Thyroid gland (tissue), 4 donors: ENCODE data around the gene CPNE4. TPM values are rescaled to one million over a fixed set of nuclear protein-coding genes. Genes with fewer than 3 reads are reported as not detected.

Experiments
- DNase-seq, 2 donors: peaks; one replicate each; pipeline ENCODE4 v3.0.0-alpha.2; 2019
- H3K27ac ChIP-seq, 3 donors: fragments of 200-600 bp; sonication (generic); 1 replicate in 2 of 3; 2 replicates in 1 of 3; pipeline ENCODE4 v1.5.1; 2016 to 2019; ENCODE audit warnings: mild to moderate bottlenecking in 1 of 3, moderate library complexity in 1 of 3
- H3K27me3 ChIP-seq: fragments of 200-600 bp; sonication (generic); one replicate; pipeline ENCODE4 v1.5.1; 2019
- H3K36me3 ChIP-seq, 2 donors: fragments of 200-600 bp; sonication (generic); one replicate each; pipeline ENCODE4 v1.5.1; 2016 to 2019
- H3K4me1 ChIP-seq, 2 donors: fragments of 200-600 bp; sonication (generic); one replicate each; pipeline ENCODE4 v1.5.1; 2017 to 2019
- H3K4me3 ChIP-seq, 3 donors: fragments of 200-600 bp; sonication (generic); replicated peaks in 1 of 3; 1 replicate in 2 of 3; 2 replicates in 1 of 3; pipeline ENCODE4 v1.5.1; 2016; ENCODE audit warnings: mild to moderate bottlenecking in 1 of 3
- H3K9me3 ChIP-seq: fragments of 200-600 bp; sonication (generic); one replicate; pipeline ENCODE4 v1.5.1; 2017
- POLR2A ChIP-seq, 2 donors: fragments of 450-650 bp; IDR thresholded peaks; one replicate each; pipeline ENCODE4 v1.6.1; 2017; ENCODE audit warnings: antibody characterized with exemption in 2 of 2, mild to moderate bottlenecking in 2 of 2, moderate library complexity in 1 of 2
- WGBS, 2 donors: methylation state at CpG; one replicate each; pipeline ENCODE4 v1.1.5; 2017; 5-methylcytosine and 5-hydroxymethylcytosine counted together
- intact Hi-C: fragments of 100-400 bp; cut with DNase I; formaldehyde crosslinking; loops from one replicate; pipeline ENCODE4 v1.15.1; 2023
- total RNA-seq, 4 donors: library from RNA; depleted of rRNA; stranded (reverse); fragments of >200 nt; gene quantifications; one replicate each; pipeline ENCODE4 v1.2.3, GENCODE V29; 2016
- TF ChIP-seq, protein P1 (sequence below), 6 experiments: fragments of 200-600 bp in 3 of 6; fragments of 450-650 bp in 3 of 6; sonication (generic) in 3 of 6; IDR thresholded peaks; one replicate each; pipeline ENCODE4 v1.5.1; 2016 to 2019; ENCODE audit warnings: antibody characterized with exemption in 6 of 6, mild to moderate bottlenecking in 2 of 6, inconsistent platforms in 1 of 6, moderate library complexity in 1 of 6

Gene CPNE4
- total RNA-seq, 4 donors from 2014 or later, result not detected

DNA sequence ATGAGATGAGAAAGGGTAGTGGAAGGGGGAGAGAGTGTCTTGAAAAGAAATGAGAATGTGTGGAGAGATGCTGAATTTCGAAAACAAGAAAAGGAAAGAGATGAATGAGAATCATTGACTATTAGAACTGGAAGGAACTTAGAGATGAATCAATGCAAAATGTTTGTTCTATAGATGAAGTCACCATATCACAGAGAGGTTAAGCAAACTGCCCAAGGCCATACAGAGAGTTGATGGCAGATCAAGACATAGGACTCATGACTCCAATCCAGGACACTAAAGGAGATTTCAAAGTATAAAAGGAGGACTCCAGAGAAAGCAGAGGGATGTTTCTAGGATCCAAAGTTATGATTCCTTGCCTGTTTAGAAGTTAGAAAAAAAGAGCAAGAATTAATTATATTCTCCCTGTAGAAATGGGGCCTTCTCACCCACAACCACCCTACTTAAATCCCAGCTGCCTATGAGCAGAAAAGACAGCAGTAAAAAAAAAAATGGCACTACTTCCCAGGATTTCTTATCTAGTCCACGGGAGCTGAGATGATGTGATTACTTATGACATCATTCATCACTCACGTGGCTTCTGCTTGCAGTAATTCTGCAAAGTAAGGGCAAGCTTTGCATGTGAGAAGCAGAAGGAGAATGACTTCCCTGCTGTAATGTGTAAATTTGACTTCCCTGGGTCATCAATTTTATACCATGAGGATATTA is 321.2 kb downstream of the CPNE4 start:
- Histone ChIP-seq H3K27me3 (no peaks in the 10 kb centered on the region), H3K4me1 (no peaks in the 10 kb centered on the region), H3K4me3 (no peak overlapping the region), H3K9me3 (no peaks in the 10 kb centered on the region), H3K36me3 (no peaks in the 10 kb centered on the region), H3K27ac (no peak overlapping the region)
- DNase-seq, result no peak
- WGBS, 2 donors, result 71 to 73% methylated on average over 3 of the region's 3 CpGs
- intact Hi-C loops, result no loop called here
- no peak for TF ChIP-seq POLR2A (IDR thresholded peaks at IDR 0.05)
- TF ChIP-seq, protein P1, sequence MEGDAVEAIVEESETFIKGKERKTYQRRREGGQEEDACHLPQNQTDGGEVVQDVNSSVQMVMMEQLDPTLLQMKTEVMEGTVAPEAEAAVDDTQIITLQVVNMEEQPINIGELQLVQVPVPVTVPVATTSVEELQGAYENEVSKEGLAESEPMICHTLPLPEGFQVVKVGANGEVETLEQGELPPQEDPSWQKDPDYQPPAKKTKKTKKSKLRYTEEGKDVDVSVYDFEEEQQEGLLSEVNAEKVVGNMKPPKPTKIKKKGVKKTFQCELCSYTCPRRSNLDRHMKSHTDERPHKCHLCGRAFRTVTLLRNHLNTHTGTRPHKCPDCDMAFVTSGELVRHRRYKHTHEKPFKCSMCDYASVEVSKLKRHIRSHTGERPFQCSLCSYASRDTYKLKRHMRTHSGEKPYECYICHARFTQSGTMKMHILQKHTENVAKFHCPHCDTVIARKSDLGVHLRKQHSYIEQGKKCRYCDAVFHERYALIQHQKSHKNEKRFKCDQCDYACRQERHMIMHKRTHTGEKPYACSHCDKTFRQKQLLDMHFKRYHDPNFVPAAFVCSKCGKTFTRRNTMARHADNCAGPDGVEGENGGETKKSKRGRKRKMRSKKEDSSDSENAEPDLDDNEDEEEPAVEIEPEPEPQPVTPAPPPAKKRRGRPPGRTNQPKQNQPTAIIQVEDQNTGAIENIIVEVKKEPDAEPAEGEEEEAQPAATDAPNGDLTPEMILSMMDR (IDR thresholded peaks at IDR 0.05), result no peak

DNA sequence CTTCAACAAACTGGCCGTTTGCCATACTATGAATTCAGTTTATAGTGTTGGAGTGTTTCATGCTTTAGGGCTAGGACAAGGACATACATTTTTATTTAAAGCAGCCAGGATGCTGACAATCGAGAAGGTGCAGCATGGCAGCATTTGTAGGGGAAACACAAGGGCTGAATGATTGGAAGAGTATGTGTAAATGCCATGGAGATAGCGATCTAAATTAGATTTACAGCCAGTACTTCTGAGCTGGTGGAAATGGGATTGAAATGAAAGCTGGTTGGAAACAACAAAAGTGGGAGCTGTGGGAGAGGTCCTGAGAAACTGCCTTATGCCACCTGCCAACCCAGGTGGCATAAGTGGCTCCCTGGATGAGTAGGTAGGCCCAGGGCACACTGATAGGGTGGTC is 322.2 kb downstream of the CPNE4 start:
- no peak overlapping the region for H3K27ac ChIP-seq
- WGBS, 2 donors, result 74% methylated on average over 3 of the region's 3 CpGs
- no peaks in the 10 kb centered on the region for H3K36me3 ChIP-seq
- DNase-seq, result no peak
- H3K27me3 ChIP-seq, result no peaks in the 10 kb centered on the region
- intact Hi-C loops, result no loop called here
- H3K4me3 ChIP-seq, result no peak overlapping the region
- TF ChIP-seq, protein P1 (IDR thresholded peaks at IDR 0.05), result no peak
- TF ChIP-seq POLR2A (IDR thresholded peaks at IDR 0.05), result no peak
- no peaks in the 10 kb centered on the region for H3K4me1 ChIP-seq
- H3K9me3 ChIP-seq, result no peaks in the 10 kb centered on the region

DNA sequence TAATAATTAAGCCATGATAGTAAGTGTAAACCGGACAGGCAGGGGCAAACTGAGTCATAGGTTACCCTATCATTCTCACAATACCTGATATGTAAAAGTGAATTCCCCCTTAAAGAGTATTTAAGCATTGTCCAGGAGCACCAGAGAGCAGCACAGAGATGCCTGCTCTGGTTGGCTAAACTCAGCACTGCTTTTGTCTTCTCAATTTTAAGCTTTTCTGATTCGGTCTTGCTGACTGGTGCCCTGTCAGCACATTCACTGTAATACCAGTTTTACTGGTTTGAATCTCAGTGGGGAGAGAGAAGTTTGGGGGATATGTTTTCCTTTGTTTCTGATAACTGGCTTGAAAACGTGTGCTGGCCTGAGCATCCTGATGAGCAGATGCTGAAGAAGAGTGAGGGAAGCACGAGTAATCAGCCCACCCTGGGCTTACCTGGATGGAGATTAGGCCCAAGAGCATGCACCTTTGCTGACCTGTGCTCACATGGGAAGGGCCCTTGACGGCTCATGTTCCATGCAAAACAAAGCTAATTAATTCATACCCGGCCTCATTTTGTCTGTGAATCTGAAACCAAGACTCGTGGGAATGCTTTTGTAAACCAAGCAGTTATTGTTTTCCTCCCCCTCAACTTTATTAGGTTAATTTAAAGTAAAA is 323.6 kb downstream of the CPNE4 start:
- TF ChIP-seq, protein P1 (IDR thresholded peaks at IDR 0.05), result no peak
- no peak for TF ChIP-seq POLR2A (IDR thresholded peaks at IDR 0.05)
- DNase-seq, result no peak
- intact Hi-C loops, result no loop called here
- Histone ChIP-seq H3K36me3 (no peaks in the 10 kb centered on the region), H3K4me3 (no peak overlapping the region), H3K27ac (no peak overlapping the region), H3K4me1 (no peaks in the 10 kb centered on the region), H3K9me3 (no peaks in the 10 kb centered on the region), H3K27me3 (no peaks in the 10 kb centered on the region)
- WGBS, 2 donors, result 43 to 45% methylated on average over 7 of the region's 7 CpGs

DNA sequence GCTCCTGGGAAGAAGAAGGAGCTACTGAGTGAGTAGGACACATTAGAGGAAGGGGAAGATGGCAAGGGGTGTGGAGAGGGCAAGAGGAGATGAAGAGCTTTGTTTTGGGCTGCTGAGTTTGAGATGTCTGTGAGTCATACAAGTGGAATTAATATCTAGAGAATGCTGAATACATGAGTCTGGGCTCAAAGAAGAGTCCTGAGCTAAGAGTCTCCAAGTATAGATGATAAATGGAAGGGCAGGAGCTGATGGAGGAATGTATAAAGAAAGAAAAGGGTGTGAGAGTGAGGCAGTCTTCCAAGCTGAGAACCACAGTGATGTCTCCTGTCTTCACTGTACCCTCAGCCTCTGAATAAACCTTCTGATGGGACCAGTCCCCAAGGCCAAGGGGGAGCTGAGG is 326.6 kb downstream of the CPNE4 start:
- Histone ChIP-seq H3K36me3 (no peaks in the 10 kb centered on the region), H3K27ac (no peak overlapping the region), H3K9me3 (no peaks in the 10 kb centered on the region), H3K27me3 (no peaks in the 10 kb centered on the region), H3K4me1 (no peaks in the 10 kb centered on the region), H3K4me3 (no peak overlapping the region)
- no peak for DNase-seq
- TF ChIP-seq POLR2A (IDR thresholded peaks at IDR 0.05), result no peak
- intact Hi-C loops, result no loop called here

DNA sequence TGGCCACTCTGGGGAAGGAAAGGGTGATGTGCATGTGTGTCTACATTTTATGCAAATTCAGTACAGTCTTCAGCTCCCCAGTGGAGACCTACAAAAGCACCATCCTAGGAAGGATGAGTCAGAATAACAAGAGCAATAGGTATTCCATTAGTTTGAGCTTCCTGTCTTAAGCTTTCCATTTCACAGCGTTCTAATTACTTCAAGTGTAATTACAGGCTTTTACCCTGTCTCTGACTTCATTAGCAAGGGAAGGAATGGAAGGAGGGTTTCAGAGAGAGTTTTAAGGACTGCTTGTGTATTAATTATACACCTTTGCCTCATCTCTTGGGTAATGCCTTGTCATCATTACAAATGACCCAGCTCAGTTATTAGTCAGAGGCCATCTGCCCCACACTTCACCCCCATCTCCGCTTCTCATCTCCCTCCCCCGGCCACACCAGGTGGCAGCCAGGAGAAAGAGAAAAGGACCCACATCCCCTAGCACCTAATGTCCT is 329.2 kb downstream of the CPNE4 start:
- 72 to 76% methylated on average over 3 of the region's 3 CpGs for WGBS, 2 donors
- Histone ChIP-seq H3K4me3 (no peak overlapping the region), H3K4me1 (no peaks in the 10 kb centered on the region), H3K27ac (no peak overlapping the region), H3K36me3 (no peaks in the 10 kb centered on the region), H3K9me3 (no peaks in the 10 kb centered on the region), H3K27me3 (no peaks in the 10 kb centered on the region)
- intact Hi-C loops, result no loop called here
- TF ChIP-seq, protein P1 (IDR thresholded peaks at IDR 0.05), result no peak
- TF ChIP-seq POLR2A (IDR thresholded peaks at IDR 0.05), result no peak
- DNase-seq, result no peak
